ENCODE measurements around the gene FOXK1. TPM values are rescaled to one million over a fixed set of nuclear protein-coding genes. Genes with fewer than 3 reads are reported as not detected.

Gene FOXK1
- total and polyA plus RNA-seq, 7 donors, result 4.2 to 26.4 (median 16.8) TPM

GRCh38 chr7:4712281-4713182, 30.4 kb downstream of the FOXK1 start:
- DNase-seq, result no peak
- peak overlapping the region; percentile 26 for H3K4me3 ChIP-seq
- H3K27ac ChIP-seq, result peak overlapping the region; percentile 86
- peaks cover 33% of the 10 kb centered on the region for H3K4me1 ChIP-seq
- ATAC-seq, result peak; percentile 52 to 76 (median 70)
- intact Hi-C loops (cut with DNase I), result no loop called here
- H3K9me3 ChIP-seq, result no peaks in the 10 kb centered on the region
- no peak for TF ChIP-seq CTCF (IDR thresholded peaks at IDR 0.05)
- WGBS, 3 donors, result 53 to 82% (median 60%) methylated on average over 24 of the region's 24 CpGs
- no peaks in the 10 kb centered on the region for H3K36me3 ChIP-seq (ENCODE audit: insufficient read depth in 1 of 2, low read depth in 1 of 2)
- H3K27me3 ChIP-seq (ENCODE audit: insufficient read depth in 3 of 3, low read length in 2 of 3), result no peaks in the 10 kb centered on the region

GRCh38 chr7:4713183-4713784, 31.2 kb downstream of the FOXK1 start:
- H3K4me3 ChIP-seq, result no peak overlapping the region
- H3K27me3 ChIP-seq (ENCODE audit: insufficient read depth in 3 of 3, low read length in 2 of 3), result no peaks in the 10 kb centered on the region
- 82 to 89% (median 86%) methylated on average over 27 of the region's 27 CpGs for WGBS, 3 donors
- H3K4me1 ChIP-seq, result peaks cover 32% of the 10 kb centered on the region
- no peaks in the 10 kb centered on the region for H3K9me3 ChIP-seq
- ATAC-seq (no peak), DNase-seq (no peak)
- TF ChIP-seq CTCF (IDR thresholded peaks at IDR 0.05), result no peak
- intact Hi-C loops (cut with DNase I), result no loop called here
- peak overlapping the region; percentile 86 for H3K27ac ChIP-seq
- H3K36me3 ChIP-seq (ENCODE audit: insufficient read depth in 1 of 2, low read depth in 1 of 2), result no peaks in the 10 kb centered on the region

GRCh38 chr7:4714161-4714700, 32.1 kb downstream of the FOXK1 start:
- Histone ChIP-seq H3K27ac (peak overlapping the region; percentile 86), H3K4me1 (peaks cover 32% of the 10 kb centered on the region), H3K27me3 (ENCODE audit: insufficient read depth in 3 of 3, low read length in 2 of 3) (no peaks in the 10 kb centered on the region), H3K4me3 (no peak overlapping the region), H3K9me3 (no peaks in the 10 kb centered on the region), H3K36me3 (ENCODE audit: insufficient read depth in 1 of 2, low read depth in 1 of 2) (no peaks in the 10 kb centered on the region)
- WGBS, 3 donors, result 97 to 98% (median 97%) methylated on average over 15 of the region's 15 CpGs
- no peak for TF ChIP-seq CTCF (IDR thresholded peaks at IDR 0.05)
- DNase-seq (no peak), ATAC-seq (no peak)
- intact Hi-C loops (cut with DNase I), result loop anchor here in 1 of 2 donors (2.0 kb wide), 1 partner anchor 31 kb away; no protein-coding TSS in a partner anchor

- no peaks in the 10 kb centered on the region for H3K9me3 ChIP-seq
- WGBS, 3 donors, result 33 to 57% (median 43%) methylated on average over 26 of the region's 26 CpGs
- H3K27ac ChIP-seq, result peak overlapping the region; percentile 86
- intact Hi-C loops (cut with DNase I), result loop anchor here in 1 of 2 donors (2.0 kb wide), 1 partner anchor 30 kb away; no protein-coding TSS in a partner anchor
- no peak for TF ChIP-seq CTCF (IDR thresholded peaks at IDR 0.05)
- ATAC-seq (peak; percentile 31 to 71 (median 65)), DNase-seq (peak in 1 of 2 donors; percentile 70)
- peaks cover 32% of the 10 kb centered on the region for H3K4me1 ChIP-seq
- no peaks in the 10 kb centered on the region for H3K36me3 ChIP-seq (ENCODE audit: insufficient read depth in 1 of 2, low read depth in 1 of 2)
- H3K27me3 ChIP-seq (ENCODE audit: insufficient read depth in 3 of 3, low read length in 2 of 3), result no peaks in the 10 kb centered on the region
- peak overlapping the region; percentile 54 for H3K4me3 ChIP-seq
Observed at GRCh38 chr7:4714767-4715409, 32.8 kb downstream of the FOXK1 start.
